Endothelial cell of coronary artery (primary cell): Measurements from ENCODE around the gene OXA1L. TPM values are rescaled to one million over a fixed set of nuclear protein-coding genes. Genes with fewer than 3 reads are reported as not detected.

ENCODE experiments used
- total RNA-seq: library from RNA; depleted of rRNA; stranded (reverse); fragments of >200 nt; gene quantifications from 2 replicates; pipeline ENCODE4 v1.2.3, GENCODE V29; 2014

OXA1L gene
- total RNA-seq, result 78.5 and 87.6 TPM in 2 replicates

DNA sequence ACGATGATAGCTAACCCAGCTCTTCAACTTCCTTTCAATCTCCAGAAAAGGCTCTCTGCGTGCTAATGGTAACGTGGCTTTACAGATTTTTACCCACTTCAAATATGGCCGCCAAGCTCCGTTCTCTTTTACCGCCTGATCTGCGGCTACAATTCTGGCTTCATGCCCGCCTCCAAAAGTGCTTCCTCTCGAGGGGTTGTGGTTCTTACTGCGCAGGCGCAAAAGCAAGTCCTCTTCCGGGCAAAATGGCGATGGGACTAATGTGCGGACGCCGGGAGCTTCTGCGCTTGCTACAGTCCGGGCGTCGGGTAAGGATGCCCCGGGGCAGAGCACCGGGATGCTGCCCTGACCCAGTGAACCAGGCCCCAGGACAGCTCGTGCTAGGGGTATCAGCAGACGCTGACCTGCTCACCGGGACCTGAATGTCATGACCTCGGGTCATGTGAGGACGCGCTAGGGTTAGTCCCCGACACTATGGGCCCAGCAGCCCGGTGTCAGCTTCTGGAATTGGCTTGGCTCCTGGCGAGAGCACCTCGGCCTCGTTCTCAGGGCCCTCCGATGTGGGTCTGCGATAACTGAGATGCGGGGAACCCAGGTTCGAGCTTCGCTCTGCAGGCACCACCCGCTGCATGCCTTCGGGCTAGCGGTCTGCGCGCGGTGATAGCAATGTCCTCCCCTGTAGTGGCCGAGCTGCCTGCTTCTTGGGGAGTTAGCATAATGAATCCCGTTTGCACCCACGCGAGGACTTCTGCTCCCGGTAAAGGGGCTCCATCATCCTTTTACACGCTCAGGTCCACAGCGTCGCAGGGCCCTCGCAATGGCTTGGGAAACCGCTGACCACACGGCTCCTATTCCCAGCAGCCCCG lies at the start of gene OXA1L:
Gene OXA1L (plus strand): TSS at position 232 of the 866 bp plus-strand sequence. CDS start 14 bp downstream, at position 246.

DNA sequence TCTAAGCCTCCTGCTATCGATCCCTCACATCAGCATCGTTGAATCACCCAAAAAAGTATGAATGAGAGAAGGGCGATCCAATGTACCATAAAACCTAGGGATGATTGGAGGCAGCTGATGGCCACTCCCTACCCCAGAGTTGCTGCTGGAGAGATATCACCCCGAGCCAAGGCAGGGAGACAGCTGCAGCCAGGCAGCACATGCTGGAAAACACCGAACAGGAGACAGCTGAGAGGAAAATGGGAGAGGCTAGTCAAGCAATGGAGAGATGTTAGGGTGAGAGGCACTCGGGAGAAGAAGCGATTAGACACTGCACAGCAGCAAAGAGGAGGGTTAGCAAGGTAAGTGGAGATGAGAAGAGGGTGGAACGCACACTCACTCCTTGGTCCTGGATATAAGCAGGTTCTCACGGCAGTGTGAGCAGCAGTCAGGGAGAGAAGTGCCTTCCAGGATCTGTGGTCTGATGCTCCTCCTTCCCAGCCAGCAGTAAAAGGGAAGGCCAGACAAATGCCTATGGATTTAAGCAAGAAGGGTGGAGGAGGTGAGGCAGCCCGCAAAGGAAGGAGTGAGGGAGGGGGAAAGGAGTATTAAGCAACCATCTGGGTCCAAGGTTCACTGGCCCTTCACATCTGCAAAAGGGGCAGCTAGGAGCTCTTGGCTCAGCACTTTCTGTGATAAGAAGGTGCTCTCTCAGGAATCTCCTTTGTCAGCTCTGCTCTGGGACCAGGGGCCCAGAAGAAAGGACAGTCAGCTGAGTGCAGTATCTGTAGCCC lies 48.6 kb downstream of the OXA1L start, which contains the start of gene SLC7A7:
Gene SLC7A7 (minus strand): TSS at position 495 of the 773 bp plus-strand sequence. CDS start 2,037 bp downstream, outside the sequence.

Other genes with a start within 250 kb of the OXA1L start
- gene DAD1, start 177.5 kb upstream of the OXA1L start, total RNA-seq, result 245 and 324 TPM in 2 replicates
- 4.9 and 8.8 TPM in 2 replicates for gene ABHD4, start 168.4 kb upstream of the OXA1L start, total RNA-seq
- gene OR6J1, start 122.3 kb upstream of the OXA1L start, total RNA-seq, result not detected in 2 replicates
- gene SLC7A7, start 48.7 kb downstream of the OXA1L start, total RNA-seq, result 13.6 and 16.0 TPM in 2 replicates
- gene MRPL52, start 63.2 kb downstream of the OXA1L start, total RNA-seq, result 53.7 and 81.0 TPM in 2 replicates
- 236 and 368 TPM in 2 replicates for gene MMP14, start 69.9 kb downstream of the OXA1L start, total RNA-seq
- 44.2 and 65.4 TPM in 2 replicates for gene LRP10, start 105.1 kb downstream of the OXA1L start, total RNA-seq
- 0.09 TPM in 2 replicates for gene REM2, start 116.5 kb downstream of the OXA1L start, total RNA-seq
- 43.6 and 50.5 TPM in 2 replicates for gene RBM23, start 152.5 kb downstream of the OXA1L start, total RNA-seq
- gene PRMT5, start 162.7 kb downstream of the OXA1L start, total RNA-seq, result 45.9 and 71.5 TPM in 2 replicates
- gene HAUS4, start 190.4 kb downstream of the OXA1L start, total RNA-seq, result 33.0 and 38.8 TPM in 2 replicates
- gene AJUBA, start 215.9 kb downstream of the OXA1L start, total RNA-seq, result 40.2 and 86.7 TPM in 2 replicates
- gene C14orf93, start 243.5 kb downstream of the OXA1L start, total RNA-seq, result 4.9 and 5.3 TPM in 2 replicates